ENCODE measurements around the gene MGMT.

DNA sequence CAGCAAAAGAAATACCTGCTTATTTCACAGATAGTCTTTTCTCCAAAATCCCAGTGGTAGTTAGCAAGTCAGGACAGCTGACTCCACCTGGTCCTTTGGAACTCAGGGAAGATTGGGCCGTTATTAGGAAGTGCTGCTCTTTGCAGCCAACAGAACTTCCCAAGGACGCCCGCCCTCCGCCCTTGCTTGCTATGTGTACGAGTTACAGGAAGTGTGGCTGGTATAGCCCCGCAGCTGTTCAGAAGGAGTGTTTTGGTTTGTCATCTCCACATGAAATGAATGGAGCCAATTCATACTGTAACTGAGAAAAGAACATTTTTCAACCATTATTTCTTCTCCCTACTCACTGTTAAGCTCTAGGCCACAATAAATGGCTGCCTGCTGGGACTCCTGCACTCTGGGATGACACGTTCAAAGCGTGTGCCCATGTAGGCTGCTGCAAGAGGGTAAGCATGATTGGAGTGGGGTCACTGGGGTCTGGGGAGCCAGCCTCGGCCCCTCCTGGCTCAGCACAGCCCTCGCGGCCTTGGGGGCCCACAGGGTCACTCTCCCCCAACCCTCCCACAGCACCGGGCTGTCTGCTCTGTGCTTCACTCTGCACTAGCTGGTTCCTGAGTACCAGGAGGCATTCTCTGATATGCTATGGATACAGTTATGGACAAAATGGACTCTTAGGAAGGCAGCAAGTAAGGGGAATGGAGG lies 253.0 kb downstream of the MGMT start:
- TF ChIP-seq, protein P1, sequence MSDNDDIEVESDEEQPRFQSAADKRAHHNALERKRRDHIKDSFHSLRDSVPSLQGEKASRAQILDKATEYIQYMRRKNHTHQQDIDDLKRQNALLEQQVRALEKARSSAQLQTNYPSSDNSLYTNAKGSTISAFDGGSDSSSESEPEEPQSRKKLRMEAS (IDR thresholded peaks at IDR 0.05) = no peak
- TF ChIP-seq, protein P2, sequence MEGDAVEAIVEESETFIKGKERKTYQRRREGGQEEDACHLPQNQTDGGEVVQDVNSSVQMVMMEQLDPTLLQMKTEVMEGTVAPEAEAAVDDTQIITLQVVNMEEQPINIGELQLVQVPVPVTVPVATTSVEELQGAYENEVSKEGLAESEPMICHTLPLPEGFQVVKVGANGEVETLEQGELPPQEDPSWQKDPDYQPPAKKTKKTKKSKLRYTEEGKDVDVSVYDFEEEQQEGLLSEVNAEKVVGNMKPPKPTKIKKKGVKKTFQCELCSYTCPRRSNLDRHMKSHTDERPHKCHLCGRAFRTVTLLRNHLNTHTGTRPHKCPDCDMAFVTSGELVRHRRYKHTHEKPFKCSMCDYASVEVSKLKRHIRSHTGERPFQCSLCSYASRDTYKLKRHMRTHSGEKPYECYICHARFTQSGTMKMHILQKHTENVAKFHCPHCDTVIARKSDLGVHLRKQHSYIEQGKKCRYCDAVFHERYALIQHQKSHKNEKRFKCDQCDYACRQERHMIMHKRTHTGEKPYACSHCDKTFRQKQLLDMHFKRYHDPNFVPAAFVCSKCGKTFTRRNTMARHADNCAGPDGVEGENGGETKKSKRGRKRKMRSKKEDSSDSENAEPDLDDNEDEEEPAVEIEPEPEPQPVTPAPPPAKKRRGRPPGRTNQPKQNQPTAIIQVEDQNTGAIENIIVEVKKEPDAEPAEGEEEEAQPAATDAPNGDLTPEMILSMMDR (IDR thresholded peaks at IDR 0.05; ENCODE audit: low read depth, low read length, missing input control) = no peak
- no peak for TF ChIP-seq GABPA (IDR thresholded peaks at IDR 0.05 in 1 of 2, conservative IDR thresholded peaks at IDR 0.05 in 1 of 2)
- no peak for TF ChIP-seq SP1 (IDR thresholded peaks at IDR 0.05)
- no peak for TF ChIP-seq FOXA1 (IDR thresholded peaks at IDR 0.05)
- no peak for TF ChIP-seq YY1 (IDR thresholded peaks at IDR 0.05)
- TF ChIP-seq RAD21 (IDR thresholded peaks at IDR 0.05) = no peak
- TF ChIP-seq, protein P3, sequence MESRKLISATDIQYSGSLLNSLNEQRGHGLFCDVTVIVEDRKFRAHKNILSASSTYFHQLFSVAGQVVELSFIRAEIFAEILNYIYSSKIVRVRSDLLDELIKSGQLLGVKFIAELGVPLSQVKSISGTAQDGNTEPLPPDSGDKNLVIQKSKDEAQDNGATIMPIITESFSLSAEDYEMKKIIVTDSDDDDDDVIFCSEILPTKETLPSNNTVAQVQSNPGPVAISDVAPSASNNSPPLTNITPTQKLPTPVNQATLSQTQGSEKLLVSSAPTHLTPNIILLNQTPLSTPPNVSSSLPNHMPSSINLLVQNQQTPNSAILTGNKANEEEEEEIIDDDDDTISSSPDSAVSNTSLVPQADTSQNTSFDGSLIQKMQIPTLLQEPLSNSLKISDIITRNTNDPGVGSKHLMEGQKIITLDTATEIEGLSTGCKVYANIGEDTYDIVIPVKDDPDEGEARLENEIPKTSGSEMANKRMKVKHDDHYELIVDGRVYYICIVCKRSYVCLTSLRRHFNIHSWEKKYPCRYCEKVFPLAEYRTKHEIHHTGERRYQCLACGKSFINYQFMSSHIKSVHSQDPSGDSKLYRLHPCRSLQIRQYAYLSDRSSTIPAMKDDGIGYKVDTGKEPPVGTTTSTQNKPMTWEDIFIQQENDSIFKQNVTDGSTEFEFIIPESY (IDR thresholded peaks at IDR 0.05) = no peak

All from liver (tissue), 3 donors.